ENCODE results near the gene COBL.

The COBL gene

GRCh38 chr7:51019891-51020870 is 296.4 kb downstream of the COBL start:
- DNase-seq, result no peak

- DNase-seq, result no peak
These were observed 297.3 kb downstream of the COBL start for GRCh38 chr7:51019191-51019844.

- no peak for DNase-seq
These were observed 298.8 kb downstream of the COBL start for GRCh38 chr7:51017576-51018535.

GRCh38 chr7:51016546-51016945 is 300.1 kb downstream of the COBL start:
- no peak for DNase-seq

GRCh38 chr7:51015581-51015980 is 301.0 kb downstream of the COBL start:
- no peak for DNase-seq

- no peak for DNase-seq
These were observed 301.8 kb downstream of the COBL start for GRCh38 chr7:51014811-51015210.

- DNase-seq, result no peak
These were observed 302.6 kb downstream of the COBL start for GRCh38 chr7:51013861-51014511.

GRCh38 chr7:51013218-51013786 is 303.3 kb downstream of the COBL start:
- no peak for DNase-seq

- DNase-seq, result no peak
These were observed 303.9 kb downstream of the COBL start for GRCh38 chr7:51012569-51013217.

GRCh38 chr7:51011710-51012350 is 304.8 kb downstream of the COBL start:
- no peak for DNase-seq

- no peak for DNase-seq
These were observed 306.1 kb downstream of the COBL start for GRCh38 chr7:51010534-51010933.

- DNase-seq, result no peak
These were observed 306.7 kb downstream of the COBL start for GRCh38 chr7:51009716-51010496.

- no peak for DNase-seq
These were observed 308.8 kb downstream of the COBL start for GRCh38 chr7:51007551-51008505.

GRCh38 chr7:51006483-51007235 is 309.9 kb downstream of the COBL start:
- DNase-seq, result no peak

GRCh38 chr7:51005074-51005473 is 311.5 kb downstream of the COBL start:
- DNase-seq, result no peak

- no peak for DNase-seq
These were observed 315.7 kb downstream of the COBL start for GRCh38 chr7:51000956-51001355.

- no peak for DNase-seq
These were observed 321.8 kb downstream of the COBL start for GRCh38 chr7:50994753-50995319.

Measured in C1 segment of cervical spinal cord (tissue), 14 donors.